Right renal pelvis (tissue), 4 donors: Measurements from ENCODE around the gene SRD5A2. TPM values are rescaled to one million over a fixed set of nuclear protein-coding genes. Genes with fewer than 3 reads are reported as not detected.

Experiments used
- DNase-seq, 4 donors: peaks; one replicate each; pipeline ENCODE4 v3.0.0-alpha.2; 2013; ENCODE audit warnings: low read depth in 4 of 4, low spot score in 3 of 4, missing footprints in 1 of 4
- polyA plus RNA-seq, 4 donors: library from polyadenylated mRNA; unstranded; fragments of 120-200 nt; gene quantifications; one replicate each; pipeline ENCODE4 v1.2.1, GENCODE V29; 2013; ENCODE audit not compliant: insufficient read length in 4 of 4

SRD5A2 gene
- polyA plus RNA-seq, 4 donors: 0.05 to 0.10 (median 0.06) TPM

DNA sequence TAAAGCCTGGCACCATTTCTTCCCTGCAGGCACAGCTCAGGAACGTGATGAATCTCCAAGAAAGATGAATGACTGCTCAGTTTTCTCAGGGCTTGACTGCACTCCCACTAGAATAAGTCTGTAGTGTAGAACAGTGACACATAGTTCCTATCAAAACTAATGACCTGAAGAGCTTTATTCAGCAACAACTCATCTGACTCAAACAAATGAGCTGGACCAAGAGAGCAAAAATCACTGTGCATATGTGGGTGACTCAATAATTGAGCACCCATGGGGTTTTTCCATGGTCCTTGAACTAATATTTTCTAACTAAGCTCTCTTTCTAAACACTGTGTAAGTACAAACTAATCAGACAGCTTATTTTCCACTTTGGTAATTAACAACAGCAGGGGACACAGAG, 105.0 kb downstream of the SRD5A2 start:
- DNase-seq: no peak

- no peak for DNase-seq
Measured at GRCh38 chr2:31474296-31474695, 106.4 kb downstream of the SRD5A2 start.

Other genes with a start within 250 kb of the SRD5A2 start
- gene XDH, start 166.2 kb downstream of the SRD5A2 start, polyA plus RNA-seq: under 1 TPM; 0.03 to 0.10 (median 0.07) TPM